Keratinocyte (primary cell): ENCODE results near the gene PTH.
A peak's percentile ranks its signal among the peaks of the same experiment; 100 is the strongest.

Source experiments
- EZH2 ChIP-seq: IDR thresholded peaks from one replicate; pipeline ENCODE4 v1.6.1; 2012; ENCODE audit warnings: inconsistent platforms, mild to moderate bottlenecking, low read length, moderate library complexity
- TF ChIP-seq, protein P1 (sequence below), 3 experiments: IDR thresholded peaks in 1 of 3; conservative IDR thresholded peaks in 1 of 3; optimal IDR thresholded peaks in 1 of 3; 2 replicates in 2 of 3; 3 replicates in 1 of 3; pipeline versions ENCODE3 to v1.5.1; 2011; ENCODE audit warnings: low read length in 3 of 3, mild to moderate bottlenecking in 3 of 3, moderate library complexity in 2 of 3, control low read depth in 1 of 3, inconsistent platforms in 1 of 3; ENCODE audit not compliant: insufficient read depth in 2 of 3; ENCODE audit errors: extremely low read depth in 1 of 3

- TF ChIP-seq, protein P1, sequence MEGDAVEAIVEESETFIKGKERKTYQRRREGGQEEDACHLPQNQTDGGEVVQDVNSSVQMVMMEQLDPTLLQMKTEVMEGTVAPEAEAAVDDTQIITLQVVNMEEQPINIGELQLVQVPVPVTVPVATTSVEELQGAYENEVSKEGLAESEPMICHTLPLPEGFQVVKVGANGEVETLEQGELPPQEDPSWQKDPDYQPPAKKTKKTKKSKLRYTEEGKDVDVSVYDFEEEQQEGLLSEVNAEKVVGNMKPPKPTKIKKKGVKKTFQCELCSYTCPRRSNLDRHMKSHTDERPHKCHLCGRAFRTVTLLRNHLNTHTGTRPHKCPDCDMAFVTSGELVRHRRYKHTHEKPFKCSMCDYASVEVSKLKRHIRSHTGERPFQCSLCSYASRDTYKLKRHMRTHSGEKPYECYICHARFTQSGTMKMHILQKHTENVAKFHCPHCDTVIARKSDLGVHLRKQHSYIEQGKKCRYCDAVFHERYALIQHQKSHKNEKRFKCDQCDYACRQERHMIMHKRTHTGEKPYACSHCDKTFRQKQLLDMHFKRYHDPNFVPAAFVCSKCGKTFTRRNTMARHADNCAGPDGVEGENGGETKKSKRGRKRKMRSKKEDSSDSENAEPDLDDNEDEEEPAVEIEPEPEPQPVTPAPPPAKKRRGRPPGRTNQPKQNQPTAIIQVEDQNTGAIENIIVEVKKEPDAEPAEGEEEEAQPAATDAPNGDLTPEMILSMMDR (optimal IDR thresholded peaks at IDR 0.05 in 1 of 3, IDR thresholded peaks at IDR 0.05 in 1 of 3, conservative IDR thresholded peaks at IDR 0.05 in 1 of 3; ENCODE audit: extremely low read depth in 1 of 3, insufficient read depth in 2 of 3, low read length in 3 of 3): peak in 2 of 3 experiments; percentile 43 to 51
- TF ChIP-seq EZH2: no peak
Observed at GRCh38 chr11:13465909-13466371, 29.9 kb downstream of the PTH start.
